Memory B cell (primary cell): ENCODE data around the gene SCN2B.

ENCODE experiments used
- ATAC-seq: fragments of 150-1000 bp; cut with Tn5 transposase; 2 replicates; pipeline ENCODE4 v1.10.0; 2021; ENCODE audit warnings: low read depth, mild to moderate bottlenecking, moderate library complexity
- DNase-seq, 2 donors: peaks; one replicate each; pipeline ENCODE4 v3.0.0; 2022; ENCODE audit warnings: low spot score in 2 of 2
- H3K27ac Mint-ChIP-seq: one replicate; pipeline ENCODE4 v1.8.0; 2022; ENCODE audit warnings: mild to moderate bottlenecking, moderate library complexity, mixed read lengths
- H3K27me3 Mint-ChIP-seq: one replicate; pipeline ENCODE4 v1.8.0; 2022; ENCODE audit warnings: mixed read lengths
- H3K36me3 Mint-ChIP-seq: one replicate; pipeline ENCODE4 v1.8.0; 2022; ENCODE audit warnings: mild to moderate bottlenecking, mixed read lengths
- H3K4me1 Mint-ChIP-seq: one replicate; pipeline ENCODE4 v1.8.0; 2022; ENCODE audit warnings: mixed read lengths
- H3K4me3 Mint-ChIP-seq: one replicate; pipeline ENCODE4 v1.8.0; 2022; ENCODE audit warnings: mild to moderate bottlenecking, moderate library complexity, mixed read lengths
- H3K9me3 Mint-ChIP-seq: one replicate; pipeline ENCODE4 v1.8.0; 2022; ENCODE audit warnings: mixed read lengths

The SCN2B gene

GRCh38 chr11:118112711-118113430 lies 63.6 kb downstream of the SCN2B start:
- Mint-ChIP-seq H3K27me3 (peaks cover 14% of the 10 kb centered on the region), H3K27ac (no peak overlapping the region), H3K9me3 (no peaks in the 10 kb centered on the region), H3K4me1 (peaks cover 9% of the 10 kb centered on the region), H3K36me3 (no peaks in the 10 kb centered on the region), H3K4me3 (no peak overlapping the region)
- DNase-seq (no peak), ATAC-seq (no peak)
